GM19397 (cell line): ENCODE measurements around the gene ENTPD8.

Source experiments
- ATAC-seq: cut with Tn5 transposase; IDR thresholded peaks from one replicate; pipeline ENCODE4 v1.9.1; 2021; ENCODE audit warnings: mild to moderate bottlenecking, moderate library complexity; ENCODE audit not compliant: unreplicated experiment

The ENTPD8 gene

DNA sequence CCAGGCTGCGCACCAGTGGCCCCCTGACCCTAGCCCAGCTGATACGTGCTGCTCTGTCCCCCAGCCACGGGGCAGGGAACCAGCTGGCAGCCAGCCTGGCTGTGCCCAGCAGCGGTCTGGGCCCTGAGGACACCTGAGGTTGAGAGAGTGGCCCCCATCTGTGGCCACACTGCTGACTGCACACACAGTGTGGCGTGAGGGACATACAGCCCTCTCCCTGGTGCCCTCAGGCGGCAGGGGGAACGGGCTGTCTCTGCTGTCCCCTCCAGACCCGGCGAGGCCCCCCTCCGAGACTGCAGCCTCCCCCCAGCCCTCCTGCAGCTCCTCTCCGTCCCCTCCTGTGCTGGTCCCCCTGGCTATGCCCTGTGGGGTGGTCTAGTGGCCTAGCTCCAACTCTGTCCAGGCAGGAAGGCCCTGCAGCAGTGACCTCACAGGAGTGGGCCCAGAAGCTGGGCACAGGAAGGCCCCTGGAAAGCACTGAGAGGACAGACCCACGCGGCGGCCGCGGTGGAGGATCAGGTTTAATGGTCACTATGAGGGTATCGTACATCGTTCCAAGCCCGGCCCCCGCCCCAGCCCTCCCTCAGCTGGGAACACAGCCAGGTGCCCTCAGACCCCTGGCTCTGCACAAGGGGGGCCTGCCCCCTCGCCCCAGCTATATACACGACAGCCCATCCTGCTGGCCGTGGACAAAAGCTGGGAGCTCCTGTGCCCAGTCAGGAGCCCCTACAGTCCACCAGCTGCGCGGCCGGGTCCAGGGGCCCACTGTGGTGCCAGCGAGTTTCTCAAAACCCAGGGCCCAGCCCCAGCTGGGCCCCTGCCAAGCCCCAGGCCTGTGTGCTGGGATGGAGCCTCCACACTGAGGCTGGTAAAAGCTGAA, 6.8 kb upstream of the ENTPD8 start:
- no peak for ATAC-seq

DNA sequence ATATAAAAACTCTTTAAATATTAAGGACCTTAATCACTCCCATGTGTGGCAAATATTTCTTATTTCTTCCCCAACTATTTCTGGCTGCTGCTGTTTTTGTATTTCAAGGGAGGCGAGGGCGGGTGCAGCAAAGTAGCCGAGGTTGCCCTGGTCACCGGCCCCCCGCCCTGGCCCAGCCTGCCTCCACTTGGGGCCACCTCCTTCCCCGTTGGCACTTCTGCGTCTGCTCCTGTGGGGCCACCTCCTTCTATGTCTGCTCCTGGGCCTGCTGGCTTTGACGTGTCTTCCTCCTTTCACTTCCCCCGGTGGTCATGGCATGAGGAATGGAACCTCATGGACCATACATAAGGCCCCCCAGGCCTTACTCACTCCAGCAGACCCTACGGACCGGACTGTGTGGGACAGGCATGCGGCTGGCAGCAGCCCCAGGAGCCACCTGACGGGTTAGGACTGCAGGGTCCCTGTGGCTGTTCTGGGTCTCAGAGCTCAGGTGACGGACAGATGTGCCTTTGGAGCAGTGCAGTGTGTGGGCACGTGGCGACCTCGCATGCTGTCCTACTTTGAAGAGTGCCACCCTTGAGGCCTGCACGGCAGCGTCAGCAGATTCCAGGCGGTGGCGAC, 5.8 kb upstream of the ENTPD8 start:
- ATAC-seq: no peak

DNA sequence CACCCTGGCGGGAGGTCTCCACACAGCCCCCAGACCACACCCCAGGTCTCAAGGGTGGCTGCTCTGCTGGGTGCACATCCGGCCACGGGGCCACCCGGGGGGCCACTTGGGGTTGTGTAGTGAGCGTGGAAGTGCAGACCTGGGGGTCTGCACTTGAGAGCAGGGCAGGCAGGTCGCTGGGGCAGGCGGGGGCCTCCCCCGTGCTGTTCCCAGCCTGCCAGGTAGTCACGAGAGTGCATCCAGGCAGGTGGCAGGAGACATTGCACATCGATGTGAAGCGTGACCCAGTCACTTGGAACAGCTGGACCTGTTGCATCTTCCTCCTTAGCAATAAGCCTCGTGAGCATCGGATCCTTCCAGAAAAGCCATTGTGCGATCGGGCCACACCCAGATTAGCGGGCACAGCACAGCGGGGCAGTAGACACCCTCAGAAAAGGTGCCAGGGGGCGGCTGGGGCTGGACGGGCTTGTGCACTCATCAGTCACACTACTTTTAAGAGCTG, 4.8 kb upstream of the ENTPD8 start:
- ATAC-seq: no peak

DNA sequence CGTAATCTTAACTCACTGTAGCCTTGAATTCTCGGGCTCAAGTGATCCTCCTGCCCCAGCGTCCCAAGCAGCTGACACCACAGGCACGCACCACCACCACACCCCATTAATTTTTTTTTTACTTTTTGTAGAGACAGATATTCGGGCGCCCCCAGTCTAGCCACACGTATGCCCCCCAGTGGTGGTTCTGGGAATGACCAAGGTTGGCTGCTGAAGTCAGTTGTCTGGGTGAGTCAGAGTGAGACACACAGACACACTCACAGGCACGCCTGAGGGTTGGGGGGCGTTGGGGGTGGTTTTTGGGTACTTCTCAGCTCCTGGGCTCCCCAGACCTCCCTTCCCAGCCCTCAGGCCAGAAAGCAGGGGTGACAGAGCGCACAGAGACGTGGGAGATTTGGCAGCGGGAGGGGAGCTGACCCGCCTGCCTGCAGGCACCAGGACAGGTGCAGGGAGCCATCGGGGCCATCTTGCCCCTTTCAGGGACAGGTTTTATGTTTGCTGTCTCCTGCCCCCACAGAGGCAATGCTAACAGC, 4.2 kb upstream of the ENTPD8 start:
- ATAC-seq: no peak

DNA sequence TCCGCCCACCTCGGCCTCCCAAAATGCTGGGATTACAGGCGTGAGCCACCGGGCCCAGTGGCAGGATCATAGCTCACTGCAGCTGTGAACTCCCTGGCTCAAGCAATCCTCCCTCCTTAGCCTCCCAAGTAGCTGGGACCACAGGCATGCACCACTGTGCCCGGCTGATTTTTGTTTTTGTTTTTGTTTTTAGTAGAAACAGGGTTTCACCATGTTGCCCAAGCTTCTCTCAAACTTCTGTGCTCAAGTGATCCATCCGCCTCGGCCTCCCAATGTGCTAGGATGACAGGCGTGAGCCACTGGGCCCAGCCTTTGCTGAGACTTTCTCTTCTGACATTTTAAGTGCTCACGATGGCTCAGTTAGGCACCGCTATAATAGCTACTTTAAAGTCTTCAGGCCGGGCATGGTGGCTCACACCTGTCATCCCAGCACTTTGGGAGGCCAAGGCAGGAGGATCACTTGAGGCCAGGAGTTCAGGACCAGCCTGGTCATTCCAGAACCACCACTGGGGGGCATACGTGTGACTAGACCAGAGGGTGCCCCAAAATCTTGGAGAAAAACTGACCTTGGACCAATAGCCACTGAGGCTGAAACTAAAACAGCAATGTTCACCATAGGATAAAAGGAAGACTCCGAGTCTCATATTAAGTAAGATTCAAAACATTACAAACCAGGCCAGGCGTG, 3.1 kb upstream of the ENTPD8 start:
- ATAC-seq: no peak

DNA sequence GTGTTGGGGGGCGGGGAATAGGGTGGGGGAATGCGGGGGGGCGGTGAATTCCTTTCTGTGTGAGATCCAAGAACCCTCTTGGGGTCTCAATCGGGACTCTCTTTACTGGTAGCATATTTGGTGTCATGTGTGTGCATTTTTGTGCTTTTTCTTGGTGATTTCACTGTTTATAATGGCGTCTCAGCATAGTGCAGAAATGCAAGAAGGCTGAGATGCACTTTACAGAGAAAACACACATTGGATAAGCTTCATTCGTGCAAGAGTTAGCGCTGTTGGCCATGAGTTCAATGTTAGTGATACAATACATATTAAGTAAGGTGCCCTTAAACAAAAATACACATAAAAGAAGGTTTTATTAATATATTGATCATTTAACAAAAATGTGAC, 771 bp upstream of the ENTPD8 start:
- ATAC-seq: no peak

DNA sequence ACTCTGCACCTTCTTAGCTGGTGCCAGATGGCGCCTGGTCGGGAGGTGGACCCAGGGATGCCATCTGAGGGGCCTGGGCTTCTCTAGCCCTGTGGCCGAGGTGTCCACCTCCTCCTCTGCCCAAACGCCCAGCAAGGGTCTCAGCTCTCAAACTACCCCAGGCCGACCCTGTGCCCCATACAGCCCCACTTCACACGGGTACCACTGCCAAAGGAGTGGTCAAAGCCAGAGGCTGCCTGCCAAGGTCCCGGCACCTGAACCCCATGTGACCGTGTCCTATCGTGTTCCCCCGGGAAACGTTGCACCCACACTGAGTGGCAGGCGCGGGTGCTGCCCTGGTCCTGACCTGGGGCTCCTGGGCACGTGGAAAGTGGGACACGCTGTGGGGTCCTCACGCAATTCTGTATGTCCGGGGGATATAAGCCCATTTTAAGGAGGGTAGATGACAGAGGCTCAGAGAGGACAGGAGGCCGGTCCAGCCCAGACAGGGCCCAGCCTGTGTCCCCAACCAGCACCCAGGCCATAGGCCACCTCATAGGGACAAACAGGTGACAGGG, 1.9 kb downstream of the ENTPD8 start:
- ATAC-seq: no peak

DNA sequence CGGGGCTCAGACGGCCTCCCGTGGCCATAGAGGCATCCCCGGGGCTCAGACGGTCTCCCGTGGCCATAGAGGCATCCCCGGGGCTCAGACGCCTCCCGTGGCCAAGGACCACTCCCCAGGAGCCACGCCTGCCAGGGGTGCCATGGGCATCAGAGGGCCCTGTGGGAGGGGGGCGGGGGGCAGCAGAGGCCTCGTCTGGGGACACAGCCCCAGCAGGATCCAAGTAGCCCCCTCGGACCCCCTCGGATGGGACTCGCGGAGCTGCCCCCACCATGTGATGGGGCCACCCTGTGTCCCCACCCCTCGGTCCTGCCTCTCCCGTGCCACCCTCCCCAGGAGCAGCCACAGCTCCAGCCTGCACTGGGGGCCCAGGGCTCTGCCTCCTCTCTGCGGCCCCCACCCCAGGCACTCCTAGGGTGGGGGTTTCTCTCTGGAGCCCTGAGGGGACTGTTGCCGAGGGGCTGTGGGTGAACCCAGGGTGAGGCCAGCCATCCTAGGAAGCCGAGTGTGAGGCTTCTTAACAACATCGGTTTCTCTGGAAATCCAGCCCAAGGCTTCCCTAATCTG, 2.5 kb downstream of the ENTPD8 start:
- ATAC-seq: no peak

DNA sequence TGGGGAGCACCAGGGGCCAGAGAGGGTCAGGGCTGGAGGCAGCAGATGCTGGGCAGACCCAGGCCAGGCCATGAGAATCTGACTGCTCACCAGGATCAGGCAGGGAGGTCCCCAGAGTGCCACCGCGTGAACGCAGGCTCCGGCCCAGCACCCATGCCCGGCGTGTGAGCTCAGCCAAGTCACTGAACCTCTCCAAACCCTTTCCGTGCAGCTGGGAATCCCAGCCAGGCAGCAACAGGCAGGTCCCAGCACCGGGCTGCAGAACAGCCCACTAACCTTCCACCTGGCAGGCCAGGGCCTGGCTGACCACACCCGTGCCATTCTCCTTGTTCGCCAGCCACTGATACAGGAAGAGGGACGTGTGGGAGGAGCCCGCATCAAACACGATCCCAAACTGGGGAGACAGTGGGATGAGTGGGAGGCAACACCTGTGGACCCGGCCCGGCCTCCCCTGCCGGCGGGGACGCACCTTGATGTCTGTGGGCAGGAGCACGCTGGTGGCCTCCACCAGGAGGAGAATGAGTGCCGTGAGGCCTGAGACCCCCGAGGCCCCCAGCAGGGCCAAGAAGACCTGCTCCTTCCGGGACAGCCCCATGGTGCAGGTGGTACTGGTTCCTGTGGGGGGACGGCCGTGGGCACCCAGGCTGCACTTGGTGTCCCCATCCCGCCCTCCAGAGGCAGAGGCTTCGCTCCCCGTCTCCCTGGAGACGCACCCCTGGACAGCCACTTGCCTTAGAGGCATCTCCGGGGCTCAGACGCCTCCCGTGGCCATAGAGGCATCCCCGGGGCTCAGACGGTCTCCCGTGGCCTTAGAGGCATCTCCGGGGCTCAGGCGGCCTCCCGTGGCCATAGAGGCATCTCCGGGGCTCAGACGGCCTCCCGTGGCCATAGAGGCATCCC, 3.2 kb downstream of the ENTPD8 start:
- no peak for ATAC-seq

DNA sequence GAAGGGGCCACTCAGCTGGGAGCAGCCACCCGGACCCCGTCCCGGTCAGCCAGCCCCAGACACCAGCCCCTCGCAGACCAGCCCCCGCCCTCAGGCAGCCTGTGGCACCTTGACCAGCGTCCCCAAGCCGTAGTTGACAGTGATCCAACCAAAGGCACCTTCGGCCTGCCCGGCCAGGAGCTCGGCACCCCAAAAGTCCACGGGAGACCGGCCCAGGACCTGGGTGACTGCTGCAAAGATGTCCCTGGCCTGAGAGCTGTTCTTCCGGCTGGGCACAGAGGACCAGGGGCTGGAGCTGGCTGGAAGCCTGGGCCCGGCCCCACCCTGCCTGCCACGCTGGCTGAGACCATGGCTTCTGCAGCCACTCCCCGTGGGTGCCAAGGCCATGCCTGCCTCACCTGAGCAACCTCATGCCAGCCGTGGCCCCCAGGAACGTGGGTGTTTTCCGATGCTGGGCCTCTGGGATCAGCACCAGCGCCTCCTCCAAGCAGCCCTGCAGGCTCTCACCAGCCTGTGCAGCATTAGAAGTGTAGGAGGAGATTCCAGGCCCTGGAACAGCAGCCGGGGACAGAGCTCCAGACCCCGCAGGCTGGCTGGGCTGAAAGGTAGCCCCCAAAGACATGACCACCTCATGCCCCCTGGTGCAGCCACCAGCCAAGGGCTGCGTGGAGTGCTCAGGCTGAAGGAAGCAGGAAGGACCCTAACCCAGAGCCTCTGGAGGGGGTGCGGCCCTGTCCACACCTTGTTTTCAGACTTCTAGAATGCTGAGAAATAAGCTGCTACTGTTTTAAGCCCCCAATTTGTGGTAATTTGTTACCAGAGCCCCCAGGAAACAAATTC, 4.2 kb downstream of the ENTPD8 start:
- no peak for ATAC-seq

DNA sequence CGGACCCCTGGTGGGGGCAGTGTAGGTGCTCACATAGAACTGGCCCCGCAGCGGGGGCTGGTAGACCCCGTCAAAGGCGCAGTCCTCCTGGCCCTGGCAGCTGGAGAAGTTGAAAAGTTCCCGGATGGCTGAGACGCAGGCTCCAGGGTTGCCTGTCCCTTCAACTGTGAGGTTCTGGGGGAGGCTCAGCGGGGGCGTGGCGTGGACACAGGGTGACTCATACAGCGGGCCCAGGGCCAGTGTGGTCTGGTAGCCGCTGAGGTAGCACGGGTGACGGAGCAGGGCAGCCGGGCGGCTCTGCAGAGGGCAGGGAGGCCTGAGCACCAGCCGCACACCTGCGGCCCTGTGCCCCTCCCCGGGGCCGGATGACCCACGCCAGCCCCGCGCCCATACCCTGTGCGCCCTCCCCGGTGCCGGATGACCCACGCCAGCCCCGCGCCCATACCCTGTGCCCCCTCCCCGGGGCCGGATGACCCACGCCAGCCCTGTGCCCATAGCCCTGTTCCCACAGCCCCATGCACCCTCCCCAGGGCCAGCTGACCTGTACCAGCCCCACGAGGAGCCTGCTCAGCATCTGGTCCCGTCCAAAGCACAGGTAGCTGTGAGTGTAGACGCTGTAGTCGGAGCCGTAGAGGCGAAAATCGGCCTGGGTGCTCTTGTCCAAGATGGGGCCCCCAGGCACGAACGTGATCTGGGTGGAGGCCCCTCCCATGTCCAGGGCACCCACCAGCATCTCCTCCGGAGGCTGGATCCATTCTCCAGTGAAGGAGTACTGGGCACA, 5.0 kb downstream of the ENTPD8 start:
- no peak for ATAC-seq

DNA sequence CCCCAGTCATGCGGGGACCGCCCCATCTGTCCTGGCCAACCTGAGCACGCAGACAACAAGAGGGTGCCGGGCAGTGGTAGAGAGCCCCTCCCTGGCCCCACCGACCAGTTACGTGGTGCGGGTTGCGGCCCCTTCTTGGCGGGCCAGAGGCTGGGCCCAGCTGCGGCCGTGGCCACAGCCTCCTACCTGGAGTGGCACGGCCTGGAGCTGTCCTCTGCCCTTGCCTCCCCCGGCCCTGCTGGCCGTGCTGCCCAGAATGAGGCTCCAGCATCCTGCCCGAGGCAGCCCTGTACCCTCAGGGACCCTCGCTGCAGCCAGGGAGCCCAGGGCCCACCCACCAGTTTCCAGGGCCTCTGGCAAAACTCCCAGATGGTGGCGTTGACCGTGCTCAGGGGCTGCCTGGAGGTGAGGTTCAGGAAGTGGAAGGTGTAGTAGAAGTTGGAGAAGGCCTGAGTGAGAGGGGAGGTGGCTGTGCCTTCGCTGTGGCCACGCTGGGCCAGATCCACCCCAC, 5.7 kb downstream of the ENTPD8 start:
- no peak for ATAC-seq

DNA sequence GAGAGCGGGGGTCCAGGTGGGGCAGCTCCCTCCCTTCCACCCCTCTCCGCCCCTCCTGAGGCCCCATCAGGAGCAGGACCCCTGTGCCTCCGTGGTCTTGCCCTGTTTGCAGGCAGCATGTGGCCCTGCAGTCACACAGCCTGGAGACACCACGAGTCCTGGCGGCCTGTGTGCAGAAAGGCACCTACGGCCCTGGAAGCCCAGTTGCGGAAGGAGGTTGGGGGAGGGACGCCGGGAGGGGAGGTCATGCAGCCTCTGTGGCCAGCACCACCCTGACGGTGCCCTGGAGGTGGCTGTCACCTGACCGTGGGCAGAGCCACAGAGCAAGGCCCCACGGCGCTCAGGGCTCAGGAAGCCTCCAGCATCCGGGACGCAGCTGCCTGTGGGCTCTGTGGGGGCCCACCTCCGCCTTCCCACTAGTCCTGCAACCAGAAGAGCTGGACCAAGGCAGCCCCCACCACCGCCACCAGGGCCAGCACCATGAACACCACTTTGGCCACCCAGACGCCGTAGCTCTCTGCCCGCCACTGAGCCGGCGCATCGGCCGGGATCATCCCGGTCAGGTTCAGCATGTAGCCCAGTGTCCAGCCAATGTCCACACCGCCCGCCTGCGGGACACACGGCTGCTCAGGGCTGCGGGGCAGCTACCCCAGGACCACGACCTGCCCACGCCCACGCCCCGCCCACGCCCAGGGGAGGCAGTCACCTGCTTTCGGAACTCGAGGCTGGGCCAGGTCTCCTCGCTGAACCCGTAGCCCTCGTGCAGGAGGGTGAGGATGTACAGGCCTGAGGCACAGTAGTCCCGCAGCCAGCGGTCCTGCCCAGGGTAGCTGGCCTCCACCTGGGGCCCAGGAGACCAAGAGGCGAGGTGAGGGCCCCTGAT, 6.4 kb downstream of the ENTPD8 start:
- ATAC-seq: no peak

DNA sequence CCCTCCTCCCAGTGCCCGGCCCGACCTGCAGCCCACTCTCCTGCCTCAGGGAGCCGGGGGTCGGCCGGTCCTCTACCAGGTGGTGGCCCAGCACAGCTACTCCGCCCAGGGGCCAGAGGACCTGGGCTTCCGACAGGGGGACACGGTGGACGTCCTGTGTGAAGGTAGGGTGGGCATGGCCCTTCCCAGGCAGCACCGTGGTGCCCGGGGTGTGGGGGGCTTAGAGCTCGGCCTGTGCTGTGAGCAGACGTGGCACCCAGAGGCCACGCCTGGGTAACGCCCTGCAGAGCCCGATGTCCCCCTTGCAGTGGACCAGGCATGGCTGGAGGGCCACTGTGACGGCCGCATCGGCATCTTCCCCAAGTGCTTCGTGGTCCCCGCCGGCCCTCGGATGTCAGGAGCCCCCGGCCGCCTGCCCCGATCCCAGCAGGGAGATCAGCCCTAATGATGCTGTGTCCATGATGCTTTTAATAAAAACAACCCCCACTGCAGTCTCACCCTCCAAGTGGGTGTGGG, 7.2 kb downstream of the ENTPD8 start:
- ATAC-seq: no peak

DNA sequence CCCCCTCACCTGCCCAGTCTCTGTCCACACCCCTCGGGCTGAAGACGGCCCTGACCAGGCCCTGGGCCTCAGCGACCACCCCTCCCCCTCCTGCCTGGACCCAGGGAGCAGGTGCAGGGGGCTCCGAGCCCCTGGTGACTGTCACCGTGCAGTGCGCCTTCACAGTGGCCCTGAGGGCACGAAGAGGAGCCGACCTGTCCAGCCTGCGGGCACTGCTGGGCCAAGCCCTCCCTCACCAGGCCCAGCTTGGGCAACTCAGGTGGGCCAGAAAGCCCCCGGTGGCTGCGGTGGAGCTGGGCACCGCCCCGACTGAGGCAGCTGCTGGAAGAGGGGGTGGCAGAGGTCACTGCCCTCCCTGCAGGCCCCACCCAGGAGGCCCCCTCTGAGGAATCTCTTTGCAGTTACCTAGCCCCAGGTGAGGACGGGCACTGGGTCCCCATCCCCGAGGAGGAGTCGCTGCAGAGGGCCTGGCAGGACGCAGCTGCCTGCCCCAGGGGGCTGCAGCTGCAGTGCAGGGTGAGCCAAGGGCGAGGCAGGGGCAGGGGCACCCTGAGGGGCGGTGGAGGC, 7.7 kb downstream of the ENTPD8 start:
- ATAC-seq: no peak

DNA sequence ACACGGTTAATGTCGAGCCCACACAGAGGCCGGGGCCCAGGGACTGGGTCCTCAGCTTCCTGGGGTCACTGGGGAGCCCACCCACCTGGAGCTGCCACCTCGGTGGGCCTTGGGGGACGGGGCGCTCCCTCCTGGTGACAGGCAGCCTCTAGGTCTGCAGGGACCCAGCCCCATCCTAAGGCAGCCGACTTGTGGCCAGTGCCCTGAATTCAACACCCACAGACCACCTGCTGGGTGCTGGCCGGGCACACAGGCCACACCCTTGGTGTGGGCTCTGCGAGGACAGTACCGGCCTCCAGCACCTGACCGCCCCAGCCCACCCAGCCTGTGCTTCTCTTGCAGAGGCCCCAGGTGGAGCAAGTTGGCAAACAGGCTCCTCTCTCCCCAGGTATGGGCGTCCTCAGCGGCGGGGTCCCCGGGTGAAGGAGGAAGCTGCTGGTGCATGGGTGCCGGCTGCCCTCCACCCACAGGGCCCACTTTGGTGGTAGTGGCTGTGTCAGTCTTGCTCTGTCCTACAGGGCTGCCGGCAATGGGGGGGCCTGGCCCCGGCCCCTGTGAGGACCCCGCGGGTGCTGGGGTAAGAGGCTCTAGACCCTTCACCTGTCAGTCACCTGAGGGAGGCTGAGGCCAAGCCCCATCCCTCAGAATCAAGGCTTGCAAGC, 8.3 kb downstream of the ENTPD8 start:
- ATAC-seq: no peak
